Fibroblast of villous mesenchyme (primary cell): ENCODE results near the gene TMEM80. TPM values are rescaled to one million over a fixed set of nuclear protein-coding genes. Genes with fewer than 3 reads are reported as not detected.
"Not testable (repeated sequence)": the region's sequence is repeated elsewhere in the genome, so short reads cannot be mapped to it uniquely, and the experiment has no call there.

Experiments used
- DNase-seq: peaks from one replicate; pipeline ENCODE4 v3.0.0-alpha.2; 2010; ENCODE audit warnings: low read depth
- H3K4me3 ChIP-seq: 2 replicates; pipeline ENCODE4 v1.5.1; 2011; ENCODE audit warnings: low read depth, mild to moderate bottlenecking, low read length
- CTCF ChIP-seq: IDR thresholded peaks from 2 replicates; pipeline ENCODE4 v1.5.1; 2012; ENCODE audit warnings: low read depth, mild to moderate bottlenecking, low read length; ENCODE audit not compliant: insufficient read depth
- total RNA-seq: library from RNA; depleted of rRNA; stranded (reverse); fragments of >200 nt; gene quantifications from 2 replicates; pipeline ENCODE4 v1.2.3, GENCODE V29; 2012

TMEM80 gene
- total RNA-seq, 1 donor: 13.0 TPM

GRCh38 chr11:737366-737765, 41.8 kb downstream of the TMEM80 start:
- TF ChIP-seq CTCF: no peak
- DNase-seq: no peak
- no peak overlapping the region for H3K4me3 ChIP-seq

- H3K4me3 ChIP-seq, DNase-seq: not testable (repeated sequence)
Observed at GRCh38 chr11:737899-738298, 42.3 kb downstream of the TMEM80 start.

GRCh38 chr11:742156-742546, 46.5 kb downstream of the TMEM80 start:
- DNase-seq: no peak
- H3K4me3 ChIP-seq: no peak overlapping the region
- TF ChIP-seq CTCF: no peak

GRCh38 chr11:742571-743201, 47.1 kb downstream of the TMEM80 start:
- H3K4me3 ChIP-seq: no peak overlapping the region
- no peak for TF ChIP-seq CTCF
- DNase-seq: no peak

GRCh38 chr11:745428-745827, 49.8 kb downstream of the TMEM80 start:
- TF ChIP-seq CTCF: no peak
- DNase-seq: no peak
- H3K4me3 ChIP-seq: no peak overlapping the region

GRCh38 chr11:746289-747157, 50.9 kb downstream of the TMEM80 start:
- H3K4me3 ChIP-seq: peak overlapping the region; percentile 84
- TF ChIP-seq CTCF: no peak
- DNase-seq: peak; percentile 16

- TF ChIP-seq CTCF: no peak
- peak within 1 kb of the TSS; percentile 84 for H3K4me3 ChIP-seq
- DNase-seq: peak; percentile 84
Observed at GRCh38 chr11:747158-748006, 51.8 kb downstream of the TMEM80 start, which contains the start of gene TALDO1. TSS of gene TALDO1 (plus strand) at chr11:747464. CDS start at chr11:747482, 18 bp downstream.
